HG03159 (cell line): ENCODE measurements around the gene FALEC.
"Not testable (repeated sequence)": the region's sequence is repeated elsewhere in the genome, so short reads cannot be mapped to it uniquely, and the experiment has no call there.

Experiments
- ATAC-seq: cut with Tn5 transposase; IDR thresholded peaks from one replicate; pipeline ENCODE4 v1.9.1; 2021; ENCODE audit warnings: mild to moderate bottlenecking, moderate library complexity; ENCODE audit not compliant: unreplicated experiment

The FALEC gene

DNA sequence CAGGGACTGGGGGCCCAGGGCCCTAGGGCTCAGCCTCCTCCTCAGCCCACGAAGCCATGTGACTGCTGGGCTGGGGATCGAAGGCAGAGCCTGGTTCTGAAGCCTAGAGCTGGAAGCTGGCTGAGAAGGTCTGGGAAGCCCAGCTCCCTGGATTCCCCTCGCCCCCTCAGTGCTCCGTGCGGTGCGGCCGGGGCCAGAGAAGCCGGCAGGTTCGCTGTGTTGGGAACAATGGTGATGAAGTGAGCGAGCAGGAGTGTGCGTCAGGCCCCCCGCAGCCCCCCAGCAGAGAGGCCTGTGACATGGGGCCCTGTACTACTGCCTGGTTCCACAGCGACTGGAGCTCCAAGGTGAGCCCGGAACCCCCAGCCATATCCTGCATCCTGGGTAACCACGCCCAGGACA, 42.8 kb downstream of the FALEC start:
- ATAC-seq = no peak

DNA sequence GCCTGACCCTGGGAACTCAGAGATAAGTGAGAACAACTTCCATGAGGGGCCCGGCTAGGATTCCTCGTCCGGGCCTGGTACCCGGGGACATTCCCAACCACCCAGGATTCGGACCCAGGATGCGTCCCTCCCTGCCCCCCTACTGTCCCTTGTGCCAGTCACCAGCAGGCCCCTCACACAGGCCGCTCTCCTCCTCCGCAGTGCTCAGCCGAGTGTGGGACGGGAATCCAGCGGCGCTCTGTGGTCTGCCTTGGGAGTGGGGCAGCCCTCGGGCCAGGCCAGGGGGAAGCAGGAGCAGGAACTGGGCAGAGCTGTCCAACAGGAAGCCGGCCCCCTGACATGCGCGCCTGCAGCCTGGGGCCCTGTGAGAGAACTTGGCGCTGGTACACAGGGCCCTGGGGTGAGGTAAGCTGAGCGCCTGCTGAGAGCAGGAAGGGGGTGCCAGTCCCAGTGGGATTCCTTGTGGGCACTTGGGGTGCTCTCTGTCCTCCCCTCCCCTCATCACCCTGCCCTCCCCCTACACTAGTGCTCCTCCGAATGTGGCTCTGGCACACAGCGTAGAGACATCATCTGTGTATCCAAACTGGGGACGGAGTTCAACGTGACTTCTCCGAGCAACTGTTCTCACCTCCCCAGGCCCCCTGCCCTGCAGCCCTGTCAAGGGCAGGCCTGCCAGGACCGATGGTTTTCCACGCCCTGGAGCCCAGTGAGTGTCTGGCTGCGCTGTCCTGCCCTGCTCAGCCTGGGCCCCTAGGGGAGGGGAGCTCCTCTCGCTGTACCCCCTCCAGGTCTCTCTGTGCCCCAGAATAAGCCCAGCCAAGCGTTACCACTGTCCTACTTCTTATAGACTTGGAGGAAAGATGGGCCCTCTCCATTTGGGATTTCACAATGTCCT, 43.5 kb downstream of the FALEC start:
- no peak for ATAC-seq

GRCh38 chr1:150559656-150560010, 44.1 kb downstream of the FALEC start:
- no peak for ATAC-seq

- ATAC-seq = no peak
Observed at GRCh38 chr1:150560011-150560438, 44.5 kb downstream of the FALEC start.

GRCh38 chr1:150560576-150561253, 45.2 kb downstream of the FALEC start:
- ATAC-seq = peak; percentile 25

DNA sequence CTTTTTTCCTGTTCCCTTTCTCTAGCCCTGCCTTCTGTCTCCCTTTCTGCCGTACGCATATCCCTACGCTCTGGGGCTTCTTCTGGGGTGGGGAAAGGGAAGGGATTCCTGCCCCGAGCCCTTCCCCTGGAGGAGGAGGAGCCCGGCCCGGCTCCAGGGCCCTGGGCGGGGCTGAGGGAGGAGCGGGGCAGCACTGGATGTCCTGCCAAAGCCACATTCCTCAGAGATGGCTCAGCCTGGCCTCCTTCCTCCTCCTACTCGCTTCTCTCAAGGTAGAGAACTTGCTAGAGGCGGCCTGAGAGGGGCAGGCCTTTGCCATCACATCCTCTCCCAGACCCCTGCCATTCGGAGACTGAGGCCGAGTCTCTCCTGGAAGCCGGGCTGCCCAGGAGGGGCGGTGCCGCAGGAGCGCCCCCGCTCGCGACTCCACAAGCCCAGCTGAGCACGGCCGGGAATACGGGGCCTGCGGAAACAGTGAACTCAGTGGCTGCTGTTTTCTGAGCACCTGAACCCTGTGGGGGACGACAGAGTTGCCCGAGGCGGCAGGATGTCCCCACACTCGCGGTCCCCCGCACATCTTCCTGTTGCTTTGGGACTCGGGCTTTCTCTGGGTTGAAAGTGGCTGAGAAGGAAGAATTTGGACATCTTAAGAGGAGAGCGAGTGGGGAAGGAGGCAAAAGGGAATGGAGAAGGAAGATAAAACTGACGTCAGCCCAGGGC, 45.9 kb downstream of the FALEC start:
- peak; percentile 5 for ATAC-seq

DNA sequence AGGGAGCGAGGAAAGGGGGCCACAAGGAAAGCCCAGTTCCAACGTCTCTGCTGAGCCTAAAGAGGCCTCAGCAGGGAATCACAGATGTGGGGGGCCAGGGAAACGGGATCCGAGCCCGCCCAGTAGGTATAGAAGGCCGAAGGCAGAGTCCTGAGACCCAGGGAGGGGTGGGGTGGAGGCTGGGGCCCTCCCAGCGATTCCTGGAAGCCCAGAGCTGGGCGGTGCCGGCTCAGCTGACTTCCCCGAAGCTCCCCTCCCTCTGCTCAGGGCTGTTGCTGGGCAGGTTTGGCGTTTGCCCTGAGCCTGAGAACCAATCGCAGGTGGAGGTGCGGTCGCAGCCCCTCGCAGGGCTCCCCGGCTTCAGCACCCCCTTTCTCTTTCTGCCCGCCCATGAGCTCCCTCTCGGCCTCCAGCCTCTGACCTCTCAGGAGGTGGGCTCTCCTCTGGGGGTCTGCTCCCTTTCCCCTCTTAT, 46.5 kb downstream of the FALEC start:
- ATAC-seq = peak; percentile 37

DNA sequence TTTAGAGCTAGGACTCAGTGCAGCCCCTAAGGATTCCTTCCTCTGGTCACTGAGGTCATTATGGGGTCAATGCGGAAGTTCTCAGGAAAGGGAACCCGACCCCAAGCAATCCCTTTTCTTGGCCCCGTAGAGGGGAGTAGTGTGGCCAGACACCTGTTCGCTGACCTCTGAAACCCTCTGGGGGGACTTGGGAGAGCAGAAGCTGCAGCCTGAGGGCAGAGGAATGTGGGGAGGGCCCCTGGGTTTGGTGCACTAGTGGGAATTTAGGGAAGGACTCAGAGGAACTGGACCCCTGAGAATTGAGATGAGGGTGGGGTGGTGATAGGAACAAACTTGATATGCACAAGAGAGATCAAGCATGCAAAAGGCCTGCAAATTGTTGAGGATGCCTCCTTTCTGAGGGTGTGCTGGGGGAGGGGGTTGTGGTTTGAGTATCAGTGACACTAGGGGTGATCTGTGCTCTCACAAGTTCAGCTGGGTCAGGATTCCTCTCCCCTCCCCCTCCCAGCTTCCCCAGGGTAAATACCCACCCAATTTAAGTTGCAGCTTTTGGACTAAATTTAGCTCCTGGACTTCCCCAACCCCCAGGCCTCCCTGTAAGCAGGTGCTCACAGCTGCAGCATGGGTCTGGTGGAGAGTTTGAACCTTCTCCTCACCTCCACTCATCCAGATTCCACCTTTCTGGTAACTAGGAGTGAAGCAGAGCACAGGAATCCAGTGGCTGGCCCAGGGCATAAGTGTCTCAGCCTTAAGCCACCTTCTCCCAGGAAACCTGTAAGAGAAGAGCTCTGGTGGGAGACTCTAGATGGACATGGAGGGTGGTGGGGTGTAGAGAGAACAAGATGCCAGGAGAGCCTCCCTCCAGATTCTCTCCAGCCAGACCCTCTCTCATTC, 47.1 kb downstream of the FALEC start:
- peak; percentile 43 for ATAC-seq

GRCh38 chr1:150563340-150564038, 47.9 kb downstream of the FALEC start:
- ATAC-seq = no peak

DNA sequence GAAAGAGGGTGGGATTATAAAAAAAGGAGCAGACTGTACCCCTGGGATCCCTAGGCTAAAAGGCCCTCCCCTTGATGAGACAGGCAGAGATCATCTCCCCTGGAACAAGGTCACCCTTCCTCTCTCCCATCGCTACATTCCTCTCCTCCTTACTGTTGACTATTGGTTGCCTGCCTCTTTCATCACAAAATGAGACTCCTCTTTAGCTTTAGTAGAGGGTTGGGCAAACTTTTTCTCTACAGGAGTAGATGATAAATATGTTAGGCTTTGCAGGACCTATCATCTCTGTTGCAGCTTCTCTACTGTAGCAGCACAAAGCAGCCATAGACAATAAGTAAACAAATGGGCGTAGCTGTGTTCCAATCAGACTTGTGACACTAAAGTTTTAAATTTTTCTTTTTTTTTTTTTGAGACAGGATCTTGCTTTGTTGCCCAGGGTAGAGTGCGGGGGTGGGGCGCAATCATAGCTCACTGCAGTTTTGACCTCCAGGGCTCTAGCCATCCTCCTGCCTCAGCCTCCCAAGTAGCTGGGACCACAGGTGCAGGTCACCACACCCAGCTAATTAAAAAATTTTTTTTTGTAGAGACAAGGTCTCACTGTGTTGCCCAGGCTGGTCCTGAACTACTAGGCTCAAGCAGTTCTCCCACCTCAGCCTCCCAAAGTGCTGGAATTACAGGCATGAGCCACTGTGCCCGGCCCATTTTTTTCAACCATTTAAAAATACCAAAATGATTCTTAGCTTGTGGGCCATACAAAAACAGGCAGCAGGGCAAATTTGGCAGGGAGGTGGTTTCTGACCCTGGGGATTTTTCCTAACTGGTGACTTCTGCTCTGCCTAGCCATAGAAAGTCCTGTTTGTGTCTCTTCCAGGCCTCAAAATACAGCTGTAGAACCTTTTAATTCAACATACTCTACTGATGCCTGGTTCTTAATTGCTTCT, 48.8 kb downstream of the FALEC start:
- no peak for ATAC-seq

GRCh38 chr1:150565240-150565991, 49.9 kb downstream of the FALEC start:
- not testable (repeated sequence) for ATAC-seq

DNA sequence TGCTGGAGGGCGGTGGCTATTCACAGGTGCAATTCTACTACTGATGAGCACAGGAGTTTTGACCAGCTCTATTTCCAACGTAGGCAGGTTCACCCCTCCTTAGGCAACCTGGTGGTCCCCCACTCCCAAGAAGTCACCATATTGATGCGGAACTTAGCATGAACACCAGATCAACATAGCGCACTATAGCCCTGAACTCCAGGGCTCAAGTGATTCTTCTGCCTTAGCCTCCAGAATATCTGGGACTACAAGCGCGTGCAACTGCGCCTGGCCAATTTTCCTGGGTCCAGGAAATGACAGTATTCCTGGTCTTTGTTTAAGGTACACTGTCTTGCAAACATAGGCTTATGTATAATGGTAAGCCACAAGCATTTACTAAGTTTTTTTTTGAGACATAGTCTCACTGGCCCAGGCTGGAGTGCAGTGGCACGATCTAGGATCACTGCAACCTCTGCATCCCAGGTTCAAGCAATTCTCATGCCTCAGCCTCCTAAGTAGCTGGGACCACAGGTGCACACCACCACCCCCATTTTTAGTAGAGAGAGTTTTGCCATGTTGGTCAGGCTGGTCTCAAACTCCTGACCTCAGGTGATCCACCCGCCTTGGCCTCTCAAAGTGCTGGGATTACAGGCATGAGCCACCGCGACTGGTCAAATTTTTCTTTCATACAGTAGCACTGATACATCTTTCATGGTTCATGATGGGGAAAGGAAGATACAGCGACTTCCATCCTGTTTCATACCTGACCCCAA, 51.2 kb downstream of the FALEC start:
- no peak for ATAC-seq

DNA sequence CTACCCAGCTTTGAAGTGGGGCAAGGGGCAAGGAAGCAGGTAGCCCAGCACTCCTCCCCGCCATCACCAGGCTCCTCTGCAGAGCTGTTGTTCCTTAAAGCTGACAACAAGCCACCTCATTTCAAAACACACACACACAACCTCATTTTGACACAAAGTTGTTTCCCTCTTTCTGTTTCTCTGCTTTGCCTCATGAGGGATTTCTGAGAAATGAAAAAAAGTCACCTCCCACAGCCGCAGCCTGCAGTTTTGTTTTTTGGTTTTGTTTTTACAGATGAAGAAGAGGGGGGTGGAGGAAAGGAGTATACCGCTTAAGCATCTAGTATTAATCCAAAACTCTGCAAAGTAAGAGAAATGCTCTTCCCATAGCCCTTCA, 51.8 kb downstream of the FALEC start:
- peak; percentile 29 for ATAC-seq

DNA sequence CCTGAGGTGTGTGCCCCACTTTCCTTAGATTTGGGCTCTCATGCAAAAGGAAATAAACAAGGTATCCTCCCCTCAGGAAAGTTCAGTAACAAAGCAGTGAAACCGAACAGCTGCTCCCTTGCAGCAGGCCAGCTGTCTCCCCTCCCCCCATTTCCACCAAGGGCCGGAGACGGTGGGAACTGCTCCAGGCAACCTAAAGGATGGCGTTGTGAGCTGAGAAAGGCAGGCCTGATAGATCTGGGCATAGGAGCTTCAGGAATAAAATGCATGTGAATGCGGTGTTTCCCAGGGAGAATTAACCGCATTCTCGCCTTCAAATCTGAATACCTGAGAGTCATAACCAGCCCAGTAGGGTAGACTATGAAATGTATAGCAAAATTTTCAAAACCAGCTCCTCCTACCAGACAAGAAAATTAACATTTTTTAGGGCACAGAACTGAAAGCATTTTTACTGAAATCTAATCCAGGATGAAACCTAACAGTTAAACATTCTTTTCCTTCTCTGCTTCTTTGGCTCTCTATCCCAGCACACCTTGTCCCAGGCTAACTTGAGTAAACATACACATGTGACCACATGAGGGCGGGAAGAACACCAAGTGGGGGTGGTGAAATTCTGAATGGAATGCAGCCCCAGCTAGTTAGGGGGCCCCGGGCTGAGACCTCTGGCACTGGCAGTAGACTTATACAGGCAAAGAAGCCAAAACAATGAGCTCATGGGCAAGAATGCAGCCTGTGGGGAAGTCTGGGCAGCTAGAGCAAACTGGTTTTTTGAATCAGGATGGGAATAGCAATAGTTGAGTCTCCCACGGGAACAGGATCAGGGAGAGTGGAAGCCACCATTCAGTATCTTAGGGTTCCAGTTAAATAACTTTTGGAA, 52.4 kb downstream of the FALEC start:
- ATAC-seq = peak; percentile 22

DNA sequence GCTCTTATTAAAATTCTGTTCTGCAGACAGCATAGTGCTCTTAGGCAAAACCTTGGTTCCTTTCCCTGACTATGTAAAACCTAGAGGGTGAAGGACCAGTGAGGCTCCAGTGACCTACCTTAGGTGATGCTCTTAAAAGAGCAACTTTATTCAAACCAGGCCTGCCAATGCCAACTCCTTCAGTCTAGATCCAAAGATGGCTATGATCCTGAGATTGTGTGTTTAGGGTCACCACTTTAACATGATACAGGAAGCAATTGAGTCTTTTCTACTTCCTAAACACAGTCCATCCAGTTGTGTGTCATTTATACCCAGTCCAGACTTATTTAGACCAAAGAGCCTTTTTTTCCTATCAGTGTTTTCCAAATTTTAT, 53.0 kb downstream of the FALEC start:
- ATAC-seq = no peak

DNA sequence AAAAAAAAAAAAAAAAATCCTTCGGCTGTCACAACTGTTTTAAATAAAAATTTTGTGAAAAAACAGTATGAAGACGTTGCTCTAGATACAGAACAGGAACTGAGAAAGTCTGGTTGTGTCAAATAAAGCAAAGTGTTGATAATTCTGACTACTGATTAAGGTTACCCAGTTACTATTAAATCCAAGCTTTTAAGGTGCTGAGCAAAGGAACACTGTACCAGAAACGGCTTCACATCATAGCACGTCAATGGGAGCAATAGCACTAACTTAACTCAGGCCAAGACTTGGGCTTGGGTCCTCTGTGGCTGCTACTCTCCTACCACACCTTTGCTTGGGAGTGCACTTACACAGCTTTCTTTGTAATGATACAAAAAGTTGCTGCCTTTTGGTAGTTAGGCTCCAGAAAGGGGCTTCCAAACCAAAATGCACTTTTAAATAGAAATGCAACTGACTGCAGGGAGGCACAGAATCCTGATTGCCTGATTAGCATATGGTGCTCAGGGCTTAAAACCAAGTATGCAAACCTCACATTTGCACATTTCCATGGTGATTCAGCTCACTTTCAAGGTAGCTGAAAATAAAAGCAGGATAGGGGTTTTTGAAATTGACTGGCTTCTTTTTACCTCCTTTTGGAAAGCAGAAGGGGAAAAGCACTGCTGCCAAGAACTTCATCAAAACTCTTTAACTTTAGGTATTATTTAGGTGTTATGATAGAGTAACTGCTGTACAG, 57.5 kb downstream of the FALEC start:
- ATAC-seq = no peak
